ENCODE measurements around the gene PLB1. TPM values are rescaled to one million over a fixed set of nuclear protein-coding genes. Genes with fewer than 3 reads are reported as not detected.

Gene PLB1
- total and polyA plus RNA-seq, 2 experiments from 2014 or later, result 19.2 to 19.7 TPM

DNA sequence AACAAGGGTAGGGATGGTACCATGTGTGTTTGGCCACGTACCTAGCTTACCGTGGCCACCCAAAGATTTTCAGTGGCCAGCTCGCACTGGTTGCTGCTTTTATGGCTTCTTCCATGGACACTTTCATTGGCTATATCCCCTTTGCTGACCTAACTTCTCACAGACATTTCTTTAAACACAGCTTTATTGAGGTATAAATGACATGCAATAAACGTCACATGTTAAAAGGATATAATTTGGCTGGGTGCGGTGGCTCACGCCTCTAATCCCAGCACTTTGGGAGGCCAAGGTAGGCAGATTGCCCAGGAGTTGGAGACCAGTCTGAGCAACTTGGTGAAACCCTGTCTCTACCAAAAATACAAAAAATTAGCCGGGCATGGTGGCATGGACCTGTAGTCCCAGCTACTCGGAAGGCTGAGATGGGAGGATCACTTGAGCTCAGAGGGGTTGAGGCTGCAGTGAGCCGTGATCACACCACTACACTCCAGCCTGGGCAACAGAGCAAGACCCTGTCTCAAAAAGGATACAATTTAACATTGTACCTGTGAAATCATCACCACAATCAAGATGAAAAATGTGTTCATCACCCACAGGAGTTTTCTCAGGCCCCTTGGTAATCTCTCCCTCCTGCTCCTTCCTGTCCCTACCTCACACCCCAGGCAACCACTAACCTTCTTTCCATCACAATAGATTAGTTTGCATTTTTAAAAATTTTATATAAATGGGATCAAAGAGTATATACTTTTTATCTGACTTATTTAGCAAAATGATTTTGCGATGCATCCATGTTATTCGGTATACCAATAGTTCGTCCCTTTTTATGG lies 127.9 kb downstream of the PLB1 start:
- Histone ChIP-seq H3K36me3 (replicated peaks; ENCODE audit: insufficient read depth, low read depth) (no peaks in the 10 kb centered on the region), H3K9me2 (replicated peaks; ENCODE audit: insufficient read depth) (no peaks in the 10 kb centered on the region), H3K4me3 (no peak overlapping the region), H4K20me1 (ENCODE audit: insufficient read depth, poor library complexity, severe bottlenecking) (no peaks in the 10 kb centered on the region), H3K4me1 (ENCODE audit: insufficient read depth) (peaks cover 49% of the 10 kb centered on the region), H3K27me3 (no peaks in the 10 kb centered on the region), H3K79me2 (no peaks in the 10 kb centered on the region), H3K9me3 (ENCODE audit: low read depth) (no peaks in the 10 kb centered on the region), H2AFZ (no peak overlapping the region), H3K4me2 (no peak overlapping the region), H3K27ac (peak overlapping the region; percentile 96)
- no peak for TF ChIP-seq EZH2 (IDR thresholded peaks at IDR 0.05; ENCODE audit: borderline replicate concordance)
- TF ChIP-seq EZH2phosphoT487 (IDR thresholded peaks at IDR 0.05; ENCODE audit: low read depth, severe bottlenecking, unreplicated experiment), result no peak
- TF ChIP-seq, protein P1, sequence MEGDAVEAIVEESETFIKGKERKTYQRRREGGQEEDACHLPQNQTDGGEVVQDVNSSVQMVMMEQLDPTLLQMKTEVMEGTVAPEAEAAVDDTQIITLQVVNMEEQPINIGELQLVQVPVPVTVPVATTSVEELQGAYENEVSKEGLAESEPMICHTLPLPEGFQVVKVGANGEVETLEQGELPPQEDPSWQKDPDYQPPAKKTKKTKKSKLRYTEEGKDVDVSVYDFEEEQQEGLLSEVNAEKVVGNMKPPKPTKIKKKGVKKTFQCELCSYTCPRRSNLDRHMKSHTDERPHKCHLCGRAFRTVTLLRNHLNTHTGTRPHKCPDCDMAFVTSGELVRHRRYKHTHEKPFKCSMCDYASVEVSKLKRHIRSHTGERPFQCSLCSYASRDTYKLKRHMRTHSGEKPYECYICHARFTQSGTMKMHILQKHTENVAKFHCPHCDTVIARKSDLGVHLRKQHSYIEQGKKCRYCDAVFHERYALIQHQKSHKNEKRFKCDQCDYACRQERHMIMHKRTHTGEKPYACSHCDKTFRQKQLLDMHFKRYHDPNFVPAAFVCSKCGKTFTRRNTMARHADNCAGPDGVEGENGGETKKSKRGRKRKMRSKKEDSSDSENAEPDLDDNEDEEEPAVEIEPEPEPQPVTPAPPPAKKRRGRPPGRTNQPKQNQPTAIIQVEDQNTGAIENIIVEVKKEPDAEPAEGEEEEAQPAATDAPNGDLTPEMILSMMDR (IDR thresholded peaks at IDR 0.05; ENCODE audit: poor library complexity), result no peak
- 90% methylated on average over 12 of the region's 12 CpGs for WGBS (ENCODE audit: low lambda C conversion rate, missing lambda C conversion rate)
- no peak for DNase-seq (ENCODE audit: low spot score)

DNA sequence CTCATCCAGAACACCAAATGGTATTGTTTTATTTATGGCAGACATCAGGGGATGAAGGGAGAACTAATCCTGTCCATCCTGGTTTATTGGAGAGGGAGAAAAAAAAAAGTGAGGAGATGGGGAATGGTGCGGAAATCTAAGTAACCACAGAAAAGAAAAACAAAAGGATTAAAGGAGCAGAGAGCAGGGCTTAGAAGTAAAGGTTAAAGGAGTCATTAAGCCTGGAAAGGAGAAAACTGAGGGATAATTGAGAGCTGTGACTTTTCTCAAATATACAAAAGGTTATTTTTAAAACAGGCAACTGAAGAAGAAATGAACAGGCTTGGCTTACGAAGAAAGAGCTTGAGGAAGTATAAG lies 128.6 kb downstream of the PLB1 start:
- Histone ChIP-seq H3K4me2 (no peak overlapping the region), H3K9me2 (replicated peaks; ENCODE audit: insufficient read depth) (no peaks in the 10 kb centered on the region), H3K4me3 (no peak overlapping the region), H3K4me1 (ENCODE audit: insufficient read depth) (peaks cover 49% of the 10 kb centered on the region), H3K27me3 (no peaks in the 10 kb centered on the region), H3K27ac (peak overlapping the region; percentile 96), H3K36me3 (replicated peaks; ENCODE audit: insufficient read depth, low read depth) (no peaks in the 10 kb centered on the region), H2AFZ (no peak overlapping the region), H3K9me3 (ENCODE audit: low read depth) (no peaks in the 10 kb centered on the region), H3K79me2 (no peaks in the 10 kb centered on the region), H4K20me1 (ENCODE audit: insufficient read depth, poor library complexity, severe bottlenecking) (no peaks in the 10 kb centered on the region)
- TF ChIP-seq EZH2 (IDR thresholded peaks at IDR 0.05; ENCODE audit: borderline replicate concordance) (no peak), EZH2phosphoT487 (IDR thresholded peaks at IDR 0.05; ENCODE audit: low read depth, severe bottlenecking, unreplicated experiment) (no peak)
- TF ChIP-seq, protein P1 (IDR thresholded peaks at IDR 0.05; ENCODE audit: poor library complexity), result no peak
- 35% methylated on average over 2 of the region's 2 CpGs for WGBS (ENCODE audit: low lambda C conversion rate, missing lambda C conversion rate)
- DNase-seq (ENCODE audit: low spot score), result no peak

DNA sequence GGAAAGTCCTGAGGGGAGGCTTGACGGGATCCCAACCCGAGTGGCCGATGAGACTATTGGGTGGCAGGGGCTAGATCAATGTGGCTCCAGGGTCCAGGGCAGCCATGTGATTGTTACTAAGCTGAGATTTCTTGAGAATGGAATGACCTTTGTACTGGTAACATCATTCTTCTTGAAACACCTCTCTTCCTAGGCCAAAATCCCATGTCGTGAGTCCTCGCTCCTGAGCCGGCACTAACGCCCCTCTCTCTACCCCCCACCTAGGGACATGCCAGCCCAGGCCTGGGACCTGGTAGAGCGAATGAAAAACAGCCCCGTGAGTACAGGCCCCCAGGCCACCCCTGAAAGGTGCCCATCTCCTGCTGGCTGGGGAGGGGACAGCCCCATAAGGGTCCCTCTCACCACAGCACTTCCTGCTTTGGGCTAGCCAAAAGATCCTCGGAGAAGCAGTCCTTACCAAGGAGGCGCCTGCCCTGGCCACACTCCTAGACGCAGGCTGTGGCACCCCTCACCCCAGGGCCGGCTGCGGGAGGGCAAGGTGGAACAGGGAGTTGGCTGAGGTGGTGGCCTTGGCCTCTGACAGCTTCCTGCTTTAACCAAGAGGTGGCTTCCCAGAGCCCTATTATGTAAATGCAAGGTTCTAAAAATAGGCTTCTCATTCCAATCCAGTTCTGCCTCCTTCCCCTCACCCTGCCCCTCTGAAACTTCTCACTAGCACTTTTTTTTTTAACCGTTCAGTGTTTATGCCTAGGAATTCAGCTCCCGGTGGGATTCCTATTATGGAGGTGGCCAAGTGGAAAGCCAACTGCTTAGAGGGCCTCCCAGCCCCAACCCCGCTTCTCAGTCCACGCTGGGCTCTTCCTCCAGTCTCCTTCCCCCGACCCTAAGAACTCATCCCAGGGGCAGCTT lies 129.2 kb downstream of the PLB1 start:
- Histone ChIP-seq H3K4me2 (peak overlapping the region; percentile 20), H3K79me2 (no peaks in the 10 kb centered on the region), H3K9me2 (replicated peaks; ENCODE audit: insufficient read depth) (no peaks in the 10 kb centered on the region), H3K9me3 (ENCODE audit: low read depth) (no peaks in the 10 kb centered on the region), H3K36me3 (replicated peaks; ENCODE audit: insufficient read depth, low read depth) (no peaks in the 10 kb centered on the region), H2AFZ (no peak overlapping the region), H3K27me3 (no peaks in the 10 kb centered on the region), H3K4me3 (no peak overlapping the region), H3K4me1 (ENCODE audit: insufficient read depth) (peaks cover 48% of the 10 kb centered on the region), H3K27ac (peak overlapping the region; percentile 96), H4K20me1 (ENCODE audit: insufficient read depth, poor library complexity, severe bottlenecking) (no peaks in the 10 kb centered on the region)
- peak; percentile 68 for DNase-seq (ENCODE audit: low spot score)
- TF ChIP-seq, protein P1 (IDR thresholded peaks at IDR 0.05; ENCODE audit: poor library complexity), result no peak
- TF ChIP-seq EZH2 (IDR thresholded peaks at IDR 0.05; ENCODE audit: borderline replicate concordance) (no peak), EZH2phosphoT487 (IDR thresholded peaks at IDR 0.05; ENCODE audit: low read depth, severe bottlenecking, unreplicated experiment) (no peak)
- WGBS (ENCODE audit: low lambda C conversion rate, missing lambda C conversion rate), result 68% methylated on average over 19 of the region's 19 CpGs
